SK-N-SH (cell line): ENCODE results near the gene CALN1. TPM values are rescaled to one million over a fixed set of nuclear protein-coding genes. Genes with fewer than 3 reads are reported as not detected.

Experiments used
- CTCF ChIA-PET: fragments of 300-600, 350-600 bp; formaldehyde crosslinking; extraction: SDS; loops from one replicate; lab custom pipeline; 2021; lab: Yijun Ruan, JAX
- POLR2A ChIA-PET: fragments of 350-600 bp; sonication (Branson Sonifier 250); formaldehyde crosslinking; extraction: SDS; loops from one replicate; lab custom pipeline; 2020; ENCODE audit warnings: antibody characterized with exemption, inconsistent platforms; lab: Yijun Ruan, JAX
- DNase-seq: peaks from one replicate; pipeline ENCODE4 v3.0.0; 2012
- H2AFZ ChIP-seq: fragments of 200-600 bp; sonication (generic); 2 replicates; pipeline ENCODE4 v1.8.1; 2016; ENCODE audit warnings: antibody characterized with exemption, mild to moderate bottlenecking, low read depth
- H3F3A ChIP-seq: fragments of 200-600 bp; sonication (generic); replicated peaks from 2 replicates; pipeline ENCODE3; 2016; ENCODE audit warnings: antibody characterized with exemption, mild to moderate bottlenecking; ENCODE audit not compliant: insufficient read depth
- H3K27ac ChIP-seq, 2 experiments: fragments of 200-500 bp in 1 of 2; fragments of 200-600 bp in 1 of 2; sonication (Bioruptor generic) in 1 of 2; sonication (generic), shearing (Covaris generic) in 1 of 2; 2 replicates each; pipeline versions ENCODE4 v1.5.1 to v1.6.1; 2014 to 2016; ENCODE audit warnings: low read depth in 2 of 2, inconsistent platforms in 1 of 2, low read length in 1 of 2, mild to moderate bottlenecking in 1 of 2, mixed read lengths in 1 of 2
- H3K27me3 ChIP-seq: fragments of 200-600 bp; sonication (generic), shearing (Covaris generic); 2 replicates; pipeline ENCODE4 v1.6.1; 2016; ENCODE audit warnings: mixed run types; ENCODE audit not compliant: insufficient read depth
- H3K36me3 ChIP-seq, 2 experiments: fragments of 200-500 bp in 1 of 2; fragments of 200-600 bp in 1 of 2; sonication (Bioruptor generic) in 1 of 2; sonication (generic) in 1 of 2; replicated peaks in 1 of 2; 2 replicates each; pipeline versions ENCODE3 to v1.5.1; 2014 to 2016; ENCODE audit warnings: low read length in 1 of 2, mild to moderate bottlenecking in 1 of 2; ENCODE audit not compliant: insufficient read depth in 2 of 2, control insufficient read depth in 1 of 2
- H3K4me1 ChIP-seq, 2 experiments: fragments of 200-500 bp in 1 of 2; fragments of 200-600 bp in 1 of 2; sonication (Bioruptor generic) in 1 of 2; sonication (generic), shearing (Covaris generic) in 1 of 2; 2 replicates each; pipeline versions ENCODE4 v1.5.1 to v1.6.1; 2014 to 2016; ENCODE audit warnings: low read depth in 1 of 2, low read length in 1 of 2, mixed run types in 1 of 2; ENCODE audit not compliant: insufficient read depth in 2 of 2, control insufficient read depth in 1 of 2
- H3K4me2 ChIP-seq: fragments of 200-600 bp; sonication (generic), shearing (Covaris generic); 2 replicates; pipeline ENCODE4 v1.6.1; 2017; ENCODE audit warnings: mixed run types
- H3K4me3 ChIP-seq, 2 experiments: fragments of 200-500 bp in 1 of 2; fragments of 200-600 bp in 1 of 2; sonication (Bioruptor generic) in 1 of 2; sonication (generic), shearing (Covaris generic) in 1 of 2; 2 replicates each; pipeline versions ENCODE4 v1.5.1 to v1.8.1; 2014 to 2016; ENCODE audit warnings: low read depth in 2 of 2, inconsistent platforms in 1 of 2, low read length in 1 of 2, mild to moderate bottlenecking in 1 of 2, mixed read lengths in 1 of 2, moderate library complexity in 1 of 2
- H3K79me2 ChIP-seq: fragments of 200-600 bp; sonication (generic); 2 replicates; pipeline ENCODE4 v1.8.1; 2017; ENCODE audit warnings: mild to moderate bottlenecking; ENCODE audit not compliant: insufficient read depth
- H3K9ac ChIP-seq: fragments of 200-600 bp; sonication (generic); 2 replicates; pipeline ENCODE4 v1.6.1; 2017; ENCODE audit warnings: mixed run types
- H3K9me2 ChIP-seq: fragments of 200-600 bp; sonication (generic); 2 replicates; pipeline ENCODE4 v1.6.1; 2017; ENCODE audit warnings: mixed run types
- H3K9me3 ChIP-seq: fragments of 200-600 bp; sonication (generic); 2 replicates; pipeline ENCODE4 v1.6.1; 2017; ENCODE audit warnings: mixed run types, mild to moderate bottlenecking, moderate library complexity
- H4K20me1 ChIP-seq: fragments of 200-600 bp; sonication (generic); 2 replicates; pipeline ENCODE4 v1.6.1; 2017; ENCODE audit warnings: mild to moderate bottlenecking, mixed run types; ENCODE audit not compliant: insufficient read depth
- ELF1 ChIP-seq: IDR thresholded peaks from 2 replicates; pipeline ENCODE4 v1.4.0; 2012
- EZH2phosphoT487 ChIP-seq: fragments of 200-600 bp; sonication (generic); IDR thresholded peaks from 2 replicates; pipeline ENCODE4 v1.6.1; 2017; ENCODE audit warnings: low read depth, mixed run types, mild to moderate bottlenecking, antibody characterized with exemption, moderate library complexity, borderline replicate concordance
- FOXM1 ChIP-seq: IDR thresholded peaks from 2 replicates; pipeline ENCODE4 v1.4.0; 2012; ENCODE audit warnings: low read depth, mild to moderate bottlenecking
- GATA2 ChIP-seq: sonication (generic); formaldehyde crosslinking; IDR thresholded peaks from 2 replicates; pipeline ENCODE4 v1.5.0; 2020; ENCODE audit warnings: mild to moderate bottlenecking, missing genetic modification reagents
- NFIC ChIP-seq: IDR thresholded peaks from 2 replicates; pipeline ENCODE4 v1.4.0; 2012; ENCODE audit warnings: borderline replicate concordance
- NRF1 ChIP-seq: IDR thresholded peaks from 2 replicates; pipeline ENCODE4 v1.6.1; 2012; ENCODE audit warnings: low read depth, mild to moderate bottlenecking, low read length
- RAD21 ChIP-seq: IDR thresholded peaks from 2 replicates; pipeline ENCODE4 v1.6.1; 2012; ENCODE audit warnings: mild to moderate bottlenecking, low read length
- RFX5 ChIP-seq: IDR thresholded peaks from 2 replicates; pipeline ENCODE4 v1.6.1; 2012; ENCODE audit warnings: mild to moderate bottlenecking, improper control_type of control experiment, low read length
- RXRA ChIP-seq: IDR thresholded peaks from 2 replicates; pipeline ENCODE4 v1.4.0; 2012; ENCODE audit warnings: low read depth, mild to moderate bottlenecking, borderline replicate concordance
- SIN3A ChIP-seq: IDR thresholded peaks from 2 replicates; pipeline ENCODE4 v1.6.1; 2012; ENCODE audit warnings: low read depth, mild to moderate bottlenecking, low read length, moderate library complexity, borderline replicate concordance
- SMC3 ChIP-seq: IDR thresholded peaks from 2 replicates; pipeline ENCODE4 v1.6.1; 2012; ENCODE audit warnings: low read depth, low read length, improper control_type of control experiment
- TEAD4 ChIP-seq: IDR thresholded peaks from 2 replicates; pipeline ENCODE4 v1.4.0; 2012; ENCODE audit warnings: mild to moderate bottlenecking, borderline replicate concordance; ENCODE audit not compliant: insufficient read depth
- whole genome bisulfite sequencing: methylation state at CpG from one replicate; pipeline ENCODE4 v1.1.6; 2017; ENCODE audit warnings: low lambda C conversion rate; 5-methylcytosine and 5-hydroxymethylcytosine counted together
- polyA plus RNA-seq, 3 experiments: library from polyadenylated mRNA; depleted of rRNA; stranded (reverse); fragments of >200 nt; gene quantifications; 2 replicates each; pipeline ENCODE4 v1.2.3, GENCODE V29; 2012
- TF ChIP-seq, protein P1 (sequence below): IDR thresholded peaks from 2 replicates; pipeline ENCODE4 v1.4.0; 2012; ENCODE audit warnings: low read depth, borderline replicate concordance
- TF ChIP-seq, protein P2 (sequence below): IDR thresholded peaks from 2 replicates; pipeline ENCODE4 v1.6.1; 2012; ENCODE audit warnings: mild to moderate bottlenecking, low read depth, low read length, moderate library complexity

CALN1 gene
- polyA plus RNA-seq, 1 of the 3 experiments (the other 2 are of a cell fraction): not detected

DNA sequence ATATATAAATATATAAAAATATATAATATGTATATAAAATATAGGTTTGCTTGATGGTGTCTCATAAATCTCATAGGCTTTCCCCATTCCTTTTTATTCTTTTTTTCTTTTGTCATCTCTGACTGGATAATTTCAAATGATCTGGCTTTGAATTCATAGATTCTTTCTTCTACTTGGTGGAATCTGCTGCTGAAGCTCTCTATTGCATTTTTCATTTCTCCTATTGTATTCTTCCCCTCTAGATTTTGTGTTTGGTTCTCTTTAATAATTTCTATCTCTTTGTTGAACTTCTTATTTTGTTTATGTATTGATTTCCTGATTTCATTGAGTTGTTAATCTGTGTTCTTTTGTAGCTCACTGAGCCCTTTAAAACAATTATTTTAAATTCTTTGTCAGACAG lies 650.8 kb downstream of the CALN1 start:
- POLR2A ChIA-PET: no interaction called here
- no peaks in the 10 kb centered on the region for H3K79me2 ChIP-seq
- no peaks in the 10 kb centered on the region for H3K4me1 ChIP-seq
- no peaks in the 10 kb centered on the region for H3K9me2 ChIP-seq
- H3F3A ChIP-seq: no peaks in the 10 kb centered on the region
- no peaks in the 10 kb centered on the region; the same call in 1 of the 2 replicates for H3K9me3 ChIP-seq
- TF ChIP-seq FOXM1 (no peak), NFIC (no peak), EZH2phosphoT487 (no peak), TEAD4 (no peak), RAD21 (no peak), GATA2 (CRISPR knock-in tag) (no peak), ELF1 (no peak), NRF1 (no peak), RFX5 (no peak), SIN3A (no peak), SMC3 (no peak)
- TF ChIP-seq, protein P1, sequence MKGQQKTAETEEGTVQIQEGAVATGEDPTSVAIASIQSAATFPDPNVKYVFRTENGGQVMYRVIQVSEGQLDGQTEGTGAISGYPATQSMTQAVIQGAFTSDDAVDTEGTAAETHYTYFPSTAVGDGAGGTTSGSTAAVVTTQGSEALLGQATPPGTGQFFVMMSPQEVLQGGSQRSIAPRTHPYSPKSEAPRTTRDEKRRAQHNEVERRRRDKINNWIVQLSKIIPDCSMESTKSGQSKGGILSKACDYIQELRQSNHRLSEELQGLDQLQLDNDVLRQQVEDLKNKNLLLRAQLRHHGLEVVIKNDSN: no peak
- H3K27ac ChIP-seq: no peak overlapping the region
- H4K20me1 ChIP-seq: no peaks in the 10 kb centered on the region
- no peak overlapping the region for H3K9ac ChIP-seq
- H2AFZ ChIP-seq: no peak overlapping the region
- no peak for DNase-seq
- no peaks in the 10 kb centered on the region for H3K36me3 ChIP-seq
- no peak overlapping the region for H3K4me2 ChIP-seq
- no peak overlapping the region for H3K4me3 ChIP-seq
- no peaks in the 10 kb centered on the region for H3K27me3 ChIP-seq
- CTCF ChIA-PET: interaction anchor here (6.1 kb wide), 1 partner anchor 10 kb away, joined by 24 read pairs; no protein-coding TSS in a partner anchor

DNA sequence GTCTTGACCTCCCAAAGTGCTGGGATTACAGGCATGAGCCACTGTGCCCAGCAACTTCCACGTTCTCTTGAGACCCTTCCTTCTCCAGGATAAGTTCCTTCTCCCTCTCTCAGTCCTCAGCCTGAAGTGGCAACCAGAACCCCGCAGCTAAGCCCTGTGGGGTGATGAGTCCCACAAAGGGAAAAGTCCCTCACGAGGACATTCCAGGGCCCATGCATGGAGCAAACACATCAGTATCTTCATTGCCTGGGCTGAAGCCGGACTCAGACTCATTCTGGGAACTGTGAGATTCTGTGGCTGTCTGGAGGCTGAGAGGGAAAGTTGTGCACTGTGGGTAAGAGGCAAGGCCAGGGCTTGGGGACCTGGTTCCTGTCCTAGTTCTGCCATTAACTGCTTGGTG lies 657.3 kb downstream of the CALN1 start:
- Histone ChIP-seq H3K27ac (no peak overlapping the region), H3K9me3 (no peaks in the 10 kb centered on the region), H4K20me1 (no peaks in the 10 kb centered on the region), H3K4me3 (no peak overlapping the region), H3F3A (no peaks in the 10 kb centered on the region), H3K4me2 (no peak overlapping the region), H3K9me2 (no peaks in the 10 kb centered on the region), H3K27me3 (no peaks in the 10 kb centered on the region), H3K36me3 (no peaks in the 10 kb centered on the region), H2AFZ (no peak overlapping the region), H3K9ac (no peak overlapping the region), H3K79me2 (no peaks in the 10 kb centered on the region), H3K4me1 (no peaks in the 10 kb centered on the region)
- no peak for DNase-seq
- CTCF ChIA-PET: interaction anchor here (1.8 to 3.7 kb wide), 2 partner anchors 19 to 738 kb away, joined by 6 to 46 read pairs; no protein-coding TSS in a partner anchor
- WGBS: 2% methylated on average over 4 of the region's 4 CpGs
- POLR2A ChIA-PET: no interaction called here
- TF ChIP-seq, protein P2, sequence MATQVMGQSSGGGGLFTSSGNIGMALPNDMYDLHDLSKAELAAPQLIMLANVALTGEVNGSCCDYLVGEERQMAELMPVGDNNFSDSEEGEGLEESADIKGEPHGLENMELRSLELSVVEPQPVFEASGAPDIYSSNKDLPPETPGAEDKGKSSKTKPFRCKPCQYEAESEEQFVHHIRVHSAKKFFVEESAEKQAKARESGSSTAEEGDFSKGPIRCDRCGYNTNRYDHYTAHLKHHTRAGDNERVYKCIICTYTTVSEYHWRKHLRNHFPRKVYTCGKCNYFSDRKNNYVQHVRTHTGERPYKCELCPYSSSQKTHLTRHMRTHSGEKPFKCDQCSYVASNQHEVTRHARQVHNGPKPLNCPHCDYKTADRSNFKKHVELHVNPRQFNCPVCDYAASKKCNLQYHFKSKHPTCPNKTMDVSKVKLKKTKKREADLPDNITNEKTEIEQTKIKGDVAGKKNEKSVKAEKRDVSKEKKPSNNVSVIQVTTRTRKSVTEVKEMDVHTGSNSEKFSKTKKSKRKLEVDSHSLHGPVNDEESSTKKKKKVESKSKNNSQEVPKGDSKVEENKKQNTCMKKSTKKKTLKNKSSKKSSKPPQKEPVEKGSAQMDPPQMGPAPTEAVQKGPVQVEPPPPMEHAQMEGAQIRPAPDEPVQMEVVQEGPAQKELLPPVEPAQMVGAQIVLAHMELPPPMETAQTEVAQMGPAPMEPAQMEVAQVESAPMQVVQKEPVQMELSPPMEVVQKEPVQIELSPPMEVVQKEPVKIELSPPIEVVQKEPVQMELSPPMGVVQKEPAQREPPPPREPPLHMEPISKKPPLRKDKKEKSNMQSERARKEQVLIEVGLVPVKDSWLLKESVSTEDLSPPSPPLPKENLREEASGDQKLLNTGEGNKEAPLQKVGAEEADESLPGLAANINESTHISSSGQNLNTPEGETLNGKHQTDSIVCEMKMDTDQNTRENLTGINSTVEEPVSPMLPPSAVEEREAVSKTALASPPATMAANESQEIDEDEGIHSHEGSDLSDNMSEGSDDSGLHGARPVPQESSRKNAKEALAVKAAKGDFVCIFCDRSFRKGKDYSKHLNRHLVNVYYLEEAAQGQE: no peak
- no peak for TF ChIP-seq RFX5
- no peak for TF ChIP-seq RXRA
